K562 (cell line): ENCODE results near the gene TAF12.
"Not testable (repeated sequence)": the region's sequence is repeated elsewhere in the genome, so short reads cannot be mapped to it uniquely, and the experiment has no call there.

Experiments
- EZH2 ChIP-seq: IDR thresholded peaks from 2 replicates; pipeline ENCODE4 v1.6.1; 2012; ENCODE audit warnings: low read depth, mild to moderate bottlenecking, inconsistent platforms, low read length, borderline replicate concordance
- MAFK ChIP-seq: IDR thresholded peaks from 2 replicates; pipeline ENCODE4 v1.6.1; 2011; ENCODE audit warnings: low read length, improper control_type of control experiment
- MXI1 ChIP-seq: IDR thresholded peaks from 2 replicates; pipeline ENCODE4 v1.6.1; 2011; ENCODE audit warnings: low read depth, mild to moderate bottlenecking, improper control_type of control experiment, low read length
- NFE2L1 ChIP-seq: fragments of 450-650 bp; IDR thresholded peaks from 2 replicates; pipeline ENCODE4 v1.6.1; 2016; ENCODE audit warnings: missing genetic modification characterization, low read depth, mild to moderate bottlenecking, missing compliant biosample characterization, moderate library complexity, borderline replicate concordance
- RBM39 ChIP-seq: fragments of 200-400 bp; formaldehyde crosslinking; optimal IDR thresholded peaks from 2 replicates; pipeline ENCODE3; 2018; ENCODE audit warnings: low read depth, low read length

DNA sequence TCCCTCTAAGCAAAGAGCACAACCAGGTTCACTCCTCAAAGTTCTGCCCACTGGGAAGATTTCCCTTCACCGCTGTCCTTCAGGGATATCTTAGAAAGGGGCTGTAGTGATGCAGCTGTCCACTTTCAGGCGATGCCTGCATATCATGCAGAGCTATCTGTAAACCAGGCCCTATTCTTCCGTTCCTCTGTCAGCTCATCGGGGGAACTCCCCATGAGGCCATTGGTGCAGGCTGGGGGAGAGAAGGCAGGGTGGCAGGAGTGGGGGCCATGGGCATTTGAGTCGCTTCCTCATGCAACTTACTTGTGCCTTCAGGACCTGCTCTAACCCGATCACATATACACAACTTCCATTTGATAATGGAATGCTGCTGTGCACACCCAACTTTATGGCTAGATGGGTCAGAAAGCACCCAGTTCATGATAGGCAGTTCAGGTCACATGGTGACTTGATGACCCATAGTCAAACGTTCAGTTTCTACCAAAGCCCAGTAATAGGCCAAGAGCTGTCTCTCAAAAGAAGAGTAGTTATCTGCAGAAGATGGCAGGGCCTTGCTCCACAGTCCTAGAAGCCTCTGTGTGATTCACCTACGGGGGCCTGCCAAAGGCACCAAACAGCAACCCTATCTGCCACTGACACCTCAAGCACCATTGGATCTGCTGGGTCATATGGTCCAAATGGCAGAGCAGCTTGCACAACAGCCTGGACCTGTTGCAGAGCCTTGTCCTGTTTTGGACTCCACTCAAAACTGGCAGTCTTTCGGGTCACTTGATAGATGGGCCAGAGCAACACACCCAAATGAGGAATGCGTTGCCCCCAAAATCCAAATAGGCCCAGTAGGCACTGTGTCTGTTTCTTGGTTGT, 12.8 kb upstream of the TAF12 start:
- not testable (repeated sequence) for TF ChIP-seq MAFK, EZH2, NFE2L1, MXI1, RBM39
